SK-N-SH (cell line): Measurements from ENCODE around the gene FYN.

Experiments used
- CHD2 ChIP-seq: fragments of 150-350 bp; IDR thresholded peaks from 2 replicates; pipeline ENCODE4 v1.6.1; 2018; ENCODE audit warnings: low read length; ENCODE audit not compliant: partially characterized antibody
- NFIC ChIP-seq: IDR thresholded peaks from 2 replicates; pipeline ENCODE4 v1.4.0; 2012; ENCODE audit warnings: borderline replicate concordance
- PBX3 ChIP-seq: IDR thresholded peaks from 2 replicates; pipeline ENCODE4; 2012
- POLR2AphosphoS5 ChIP-seq: IDR thresholded peaks from 2 replicates; pipeline ENCODE4 v1.6.1; 2012; ENCODE audit warnings: low read depth, low read length
- RAD21 ChIP-seq: IDR thresholded peaks from 2 replicates; pipeline ENCODE4 v1.6.1; 2012; ENCODE audit warnings: mild to moderate bottlenecking, low read length
- SMC3 ChIP-seq: IDR thresholded peaks from 2 replicates; pipeline ENCODE4 v1.6.1; 2012; ENCODE audit warnings: low read depth, low read length, improper control_type of control experiment
- TF ChIP-seq, protein P1 (sequence below): fragments of 200-600 bp; sonication (generic); IDR thresholded peaks from 2 replicates; pipeline ENCODE4 v1.6.1; 2017; ENCODE audit warnings: antibody characterized with exemption, mild to moderate bottlenecking, moderate library complexity

- TF ChIP-seq, protein P1, sequence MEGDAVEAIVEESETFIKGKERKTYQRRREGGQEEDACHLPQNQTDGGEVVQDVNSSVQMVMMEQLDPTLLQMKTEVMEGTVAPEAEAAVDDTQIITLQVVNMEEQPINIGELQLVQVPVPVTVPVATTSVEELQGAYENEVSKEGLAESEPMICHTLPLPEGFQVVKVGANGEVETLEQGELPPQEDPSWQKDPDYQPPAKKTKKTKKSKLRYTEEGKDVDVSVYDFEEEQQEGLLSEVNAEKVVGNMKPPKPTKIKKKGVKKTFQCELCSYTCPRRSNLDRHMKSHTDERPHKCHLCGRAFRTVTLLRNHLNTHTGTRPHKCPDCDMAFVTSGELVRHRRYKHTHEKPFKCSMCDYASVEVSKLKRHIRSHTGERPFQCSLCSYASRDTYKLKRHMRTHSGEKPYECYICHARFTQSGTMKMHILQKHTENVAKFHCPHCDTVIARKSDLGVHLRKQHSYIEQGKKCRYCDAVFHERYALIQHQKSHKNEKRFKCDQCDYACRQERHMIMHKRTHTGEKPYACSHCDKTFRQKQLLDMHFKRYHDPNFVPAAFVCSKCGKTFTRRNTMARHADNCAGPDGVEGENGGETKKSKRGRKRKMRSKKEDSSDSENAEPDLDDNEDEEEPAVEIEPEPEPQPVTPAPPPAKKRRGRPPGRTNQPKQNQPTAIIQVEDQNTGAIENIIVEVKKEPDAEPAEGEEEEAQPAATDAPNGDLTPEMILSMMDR = no peak
- TF ChIP-seq SMC3 (no peak), PBX3 (no peak), CHD2 (no peak), RAD21 (no peak), NFIC (no peak), POLR2AphosphoS5 (no peak)
These were observed 113.9 kb downstream of the FYN start for GRCh38 chr6:111759331-111759835.
